ENCODE data around the gene TGFA. TPM values are rescaled to one million over a fixed set of nuclear protein-coding genes. Genes with fewer than 3 reads are reported as not detected.

Gene TGFA
- total RNA-seq, 1 donor, result not detected

DNA sequence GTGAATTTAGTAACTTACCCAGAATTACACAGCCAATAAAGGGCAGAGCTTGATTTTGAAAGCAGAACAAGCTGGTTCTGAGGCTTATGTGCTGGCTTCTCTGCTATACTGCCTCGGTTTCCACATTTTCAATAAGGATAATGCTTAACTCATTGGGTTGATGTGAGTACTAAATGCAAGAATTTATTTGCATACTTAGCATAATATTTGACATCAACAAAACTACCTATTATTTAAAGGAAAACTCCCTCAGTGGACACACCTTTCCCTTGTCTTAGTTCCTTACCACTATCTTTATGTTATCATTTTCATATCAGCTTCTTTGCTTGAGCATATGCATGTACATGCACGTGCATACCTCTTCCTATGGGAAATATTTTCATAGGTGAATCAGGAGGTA is 3.0 kb upstream of the TGFA start:
- no peak for DNase-seq (ENCODE audit: low read depth)
- H3K4me3 ChIP-seq (ENCODE audit: low read depth, low read length), result no peak overlapping the region
- TF ChIP-seq, protein P1, sequence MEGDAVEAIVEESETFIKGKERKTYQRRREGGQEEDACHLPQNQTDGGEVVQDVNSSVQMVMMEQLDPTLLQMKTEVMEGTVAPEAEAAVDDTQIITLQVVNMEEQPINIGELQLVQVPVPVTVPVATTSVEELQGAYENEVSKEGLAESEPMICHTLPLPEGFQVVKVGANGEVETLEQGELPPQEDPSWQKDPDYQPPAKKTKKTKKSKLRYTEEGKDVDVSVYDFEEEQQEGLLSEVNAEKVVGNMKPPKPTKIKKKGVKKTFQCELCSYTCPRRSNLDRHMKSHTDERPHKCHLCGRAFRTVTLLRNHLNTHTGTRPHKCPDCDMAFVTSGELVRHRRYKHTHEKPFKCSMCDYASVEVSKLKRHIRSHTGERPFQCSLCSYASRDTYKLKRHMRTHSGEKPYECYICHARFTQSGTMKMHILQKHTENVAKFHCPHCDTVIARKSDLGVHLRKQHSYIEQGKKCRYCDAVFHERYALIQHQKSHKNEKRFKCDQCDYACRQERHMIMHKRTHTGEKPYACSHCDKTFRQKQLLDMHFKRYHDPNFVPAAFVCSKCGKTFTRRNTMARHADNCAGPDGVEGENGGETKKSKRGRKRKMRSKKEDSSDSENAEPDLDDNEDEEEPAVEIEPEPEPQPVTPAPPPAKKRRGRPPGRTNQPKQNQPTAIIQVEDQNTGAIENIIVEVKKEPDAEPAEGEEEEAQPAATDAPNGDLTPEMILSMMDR (IDR thresholded peaks at IDR 0.05; ENCODE audit: insufficient read depth, low read depth, low read length), result no peak

DNA sequence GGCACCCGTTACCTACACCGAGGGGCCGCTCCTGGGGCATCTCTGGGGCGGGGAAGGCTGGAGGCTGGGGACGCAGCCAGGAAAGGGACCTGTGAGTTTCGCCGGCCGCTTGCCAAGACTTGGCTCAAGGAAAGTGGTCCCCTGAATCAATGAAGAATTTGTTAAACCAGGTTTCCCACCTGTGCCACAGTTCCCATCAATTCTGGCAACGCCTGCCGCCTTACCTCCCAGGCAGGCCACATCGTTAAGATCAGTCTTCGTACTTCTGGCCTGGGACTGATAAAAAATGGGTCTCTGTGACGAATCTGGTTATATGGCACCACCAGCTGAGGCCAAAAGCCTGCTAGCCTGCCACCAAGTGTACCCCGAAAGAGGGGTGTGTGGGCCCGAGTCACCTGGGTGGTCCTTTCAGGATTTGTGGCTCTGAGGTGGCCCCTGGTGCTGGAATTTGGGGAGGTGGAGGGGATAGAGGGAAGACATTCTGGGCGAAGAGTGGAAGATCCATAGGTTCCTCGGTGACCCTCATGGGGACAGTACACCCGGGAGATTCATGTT is 789 bp upstream of the TGFA start:
- DNase-seq (ENCODE audit: low read depth), result no peak
- TF ChIP-seq, protein P1 (IDR thresholded peaks at IDR 0.05; ENCODE audit: insufficient read depth, low read depth, low read length), result no peak

DNA sequence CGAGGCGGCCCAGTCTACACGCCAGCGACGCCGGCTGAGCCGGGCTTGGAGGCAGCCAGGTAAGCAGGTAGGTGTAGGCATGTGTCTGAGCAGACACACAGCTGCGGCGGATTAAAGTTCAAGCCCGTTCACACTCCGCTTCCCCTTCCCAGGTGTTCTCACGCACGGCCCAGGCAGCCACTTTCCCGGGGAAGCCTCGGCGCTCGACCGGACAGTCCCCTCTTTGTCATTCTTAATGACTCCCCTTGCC is 367 bp downstream of the TGFA start:
- H3K4me3 ChIP-seq (ENCODE audit: low read depth, low read length), result peak overlapping the region; percentile 53
- TF ChIP-seq, protein P1 (IDR thresholded peaks at IDR 0.05; ENCODE audit: insufficient read depth, low read depth, low read length), result no peak
- no peak for DNase-seq (ENCODE audit: low read depth)

More for the DNA sequence above, 789 bp upstream of the TGFA start:
- H3K4me3 ChIP-seq (ENCODE audit: low read depth, low read length), result peak overlapping the region; percentile 53

DNA sequence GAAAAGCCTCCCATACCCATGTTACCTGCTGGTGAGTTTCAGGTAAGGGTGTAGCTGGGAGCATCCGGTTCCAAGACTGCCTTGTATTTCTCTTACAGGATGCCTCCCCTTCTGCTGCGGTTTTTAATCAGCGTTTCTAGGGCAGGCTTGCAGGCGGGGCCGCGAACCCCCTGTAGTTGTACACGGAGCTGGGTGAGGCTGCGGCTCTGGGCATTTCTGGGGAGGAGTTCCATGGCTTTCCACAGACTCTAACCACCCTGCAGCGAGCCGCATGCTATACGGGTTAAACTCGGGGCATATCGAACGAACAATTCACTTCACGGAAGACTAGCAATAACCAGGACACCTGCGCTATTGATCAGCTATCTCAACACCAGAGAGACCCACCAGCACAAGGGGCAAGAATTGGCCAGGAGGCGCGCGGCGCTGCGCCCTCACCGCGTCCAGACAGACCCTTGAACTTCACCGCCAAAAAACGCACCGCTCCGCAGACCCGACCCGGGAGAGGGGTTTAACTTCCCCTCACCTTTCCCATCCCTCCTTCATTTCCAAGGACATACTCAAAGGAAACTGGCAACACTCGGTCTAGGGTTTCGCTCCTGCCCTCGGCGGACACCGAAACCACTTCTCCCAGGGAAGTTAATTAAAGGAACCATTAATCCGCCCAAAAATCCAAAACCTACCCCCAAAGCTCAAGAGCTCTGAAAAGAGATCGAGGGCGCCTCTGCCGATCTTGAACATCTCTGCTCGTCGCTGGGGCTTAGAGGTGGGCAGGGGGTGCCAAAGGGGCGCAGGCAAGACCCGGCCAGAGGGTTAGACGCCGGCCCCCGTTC is 909 bp downstream of the TGFA start:
- DNase-seq (ENCODE audit: low read depth), result no peak
- TF ChIP-seq, protein P1 (IDR thresholded peaks at IDR 0.05; ENCODE audit: insufficient read depth, low read depth, low read length), result no peak
- H3K4me3 ChIP-seq (ENCODE audit: low read depth, low read length), result no peak overlapping the region

DNA sequence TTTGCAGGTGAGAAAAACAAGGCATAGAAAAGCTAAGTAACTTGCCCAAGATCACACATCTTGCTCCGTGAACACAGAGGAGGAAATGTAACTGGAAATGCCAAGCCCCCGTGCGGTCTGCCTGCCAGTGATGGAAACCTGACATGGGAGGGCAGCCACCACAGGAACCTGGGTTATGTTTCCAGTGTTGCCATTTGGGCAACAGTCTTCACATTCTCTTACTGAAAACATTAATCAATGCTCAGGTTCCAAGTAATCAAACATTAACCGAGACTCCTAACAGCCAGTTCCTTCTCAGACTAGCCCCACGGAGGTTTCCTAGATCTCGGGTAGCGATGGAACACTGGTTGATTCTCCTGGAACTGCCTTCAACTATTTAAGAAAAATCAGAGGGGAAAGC is 2.5 kb downstream of the TGFA start:
- H3K4me3 ChIP-seq (ENCODE audit: low read depth, low read length), result no peak overlapping the region
- no peak for DNase-seq (ENCODE audit: low read depth)
- TF ChIP-seq, protein P1 (IDR thresholded peaks at IDR 0.05; ENCODE audit: insufficient read depth, low read depth, low read length), result no peak

DNA sequence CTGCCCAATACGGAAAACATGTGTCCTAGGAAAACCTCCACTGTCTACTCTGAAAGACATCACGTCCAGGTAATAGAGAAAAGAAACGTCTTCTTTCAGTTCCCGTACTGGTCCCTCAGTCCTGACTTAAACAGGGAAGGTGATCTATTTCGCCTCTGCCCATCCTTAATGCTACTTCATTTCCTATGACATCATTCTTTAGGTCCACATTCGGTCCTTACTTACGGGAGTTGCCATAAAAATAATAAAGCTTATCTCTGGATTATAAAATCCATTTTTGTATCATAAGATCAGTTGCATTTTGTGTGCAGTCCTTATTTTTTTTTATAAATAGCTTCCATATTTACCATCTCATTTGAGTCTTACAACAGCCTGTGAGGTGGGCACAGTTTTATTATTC is 3.7 kb downstream of the TGFA start:
- DNase-seq (ENCODE audit: low read depth), result no peak
- no peak overlapping the region for H3K4me3 ChIP-seq (ENCODE audit: low read depth, low read length)

More for the DNA sequence above, 3.7 kb downstream of the TGFA start:
- TF ChIP-seq, protein P1 (IDR thresholded peaks at IDR 0.05; ENCODE audit: insufficient read depth, low read depth, low read length), result no peak

All from fibroblast of villous mesenchyme (primary cell).